HepG2 (cell line): ENCODE data around the gene AGXT. TPM values are rescaled to one million over a fixed set of nuclear protein-coding genes. Genes with fewer than 3 reads are reported as not detected.
A peak's percentile ranks its signal among the peaks of the same experiment; 100 is the strongest.

Experiments
- ATAC-seq: fragments of 200-7000 bp; cut with Tn5 transposase; 3 replicates; pipeline ENCODE4 v1.9.1; 2020; ENCODE audit warnings: mild to moderate bottlenecking, moderate library complexity
- BruUV-seq: library from RNA; stranded (reverse); fragments of 400-500 nt; replicated peaks from 2 replicates; lab custom pipeline; 2021; lab: Mats Ljungman, UMichigan
- CTCF ChIA-PET: fragments of 300-600 bp; formaldehyde crosslinking; extraction: SDS; loops from one replicate; lab custom pipeline; 2021; ENCODE audit warnings: low total read pairs, inconsistent platforms, low intra/inter-chr PET ratio; lab: Yijun Ruan, JAX
- POLR2A ChIA-PET: fragments of 350-600 bp; sonication (Branson Sonifier 250); formaldehyde crosslinking; loops from one replicate; lab custom pipeline; 2020; ENCODE audit warnings: antibody characterized with exemption, inconsistent platforms; lab: Yijun Ruan, JAX
- DNase-seq: peaks from one replicate; pipeline ENCODE4 v3.0.0-alpha.2; 2015; ENCODE audit warnings: low spot score
- FAIRE-seq: peaks from 3 replicates; lab custom pipeline; 2011; peaks lifted over from hg19 to GRCh38; lab: Jason Lieb, UNC
- H2AFZ ChIP-seq: one replicate; pipeline ENCODE4 v1.6.1; 2011; ENCODE audit warnings: low read length, inconsistent platforms
- H3K27ac ChIP-seq: fragments of 300-600 bp; 3 replicates; pipeline ENCODE4 v1.8.0; 2011; ENCODE audit warnings: mixed run types, mild to moderate bottlenecking, mixed read lengths, low read length, inconsistent platforms; ENCODE audit not compliant: insufficient read depth; ENCODE audit errors: extremely low read length
- H3K27me3 ChIP-seq, 2 experiments: fragments of 200-600 bp in 1 of 2; 2 replicates in 1 of 2; 3 replicates in 1 of 2; pipeline versions ENCODE4 v1.6.0 to v1.8.0; 2011; ENCODE audit warnings: low read length in 2 of 2, mild to moderate bottlenecking in 2 of 2, moderate library complexity in 2 of 2, inconsistent platforms in 1 of 2; ENCODE audit not compliant: insufficient read depth in 2 of 2, control insufficient read depth in 1 of 2
- H3K36me3 ChIP-seq, 2 experiments: fragments of 200-600 bp in 1 of 2; replicated peaks in 1 of 2; 2 replicates in 1 of 2; 3 replicates in 1 of 2; pipeline versions ENCODE4 v1.5.1 to v1.8.0; 2011; ENCODE audit warnings: low read length in 2 of 2, inconsistent platforms in 1 of 2; ENCODE audit not compliant: insufficient read depth in 2 of 2, control insufficient read depth in 1 of 2
- H3K4me1 ChIP-seq: 2 replicates; pipeline ENCODE4 v1.5.1; 2012; ENCODE audit warnings: low read length, inconsistent platforms; ENCODE audit not compliant: insufficient read depth
- H3K4me2 ChIP-seq: 2 replicates; pipeline ENCODE4 v1.6.0; 2011; ENCODE audit warnings: low read depth, low read length, inconsistent platforms
- H3K4me3 ChIP-seq, 3 experiments: fragments of 200-600 bp in 1 of 3; sonication (generic), shearing (Covaris generic) in 1 of 3; replicated peaks in 1 of 3; 2 replicates each; pipeline ENCODE4 v1.5.1; 2011 to 2016; ENCODE audit warnings: low read length in 3 of 3, inconsistent platforms in 2 of 3, low read depth in 2 of 3, mild to moderate bottlenecking in 2 of 3, control low read depth in 1 of 3, mixed read lengths in 1 of 3; ENCODE audit not compliant: insufficient read depth in 1 of 3
- H3K79me2 ChIP-seq: one replicate; pipeline ENCODE4 v1.6.1; 2011; ENCODE audit warnings: low read length, inconsistent platforms; ENCODE audit not compliant: insufficient read depth
- H3K9ac ChIP-seq: 2 replicates; pipeline ENCODE4 v1.6.0; 2011; ENCODE audit warnings: mild to moderate bottlenecking, low read depth, low read length, inconsistent platforms; ENCODE audit not compliant: insufficient read depth
- H3K9me3 ChIP-seq: 2 replicates; pipeline ENCODE4 v1.5.1; 2012; ENCODE audit warnings: mild to moderate bottlenecking, low read length
- H4K20me1 ChIP-seq: 2 replicates; pipeline ENCODE4 v1.6.0; 2011; ENCODE audit warnings: inconsistent platforms, mild to moderate bottlenecking, low read length, moderate library complexity; ENCODE audit not compliant: insufficient read depth
- DR1 ChIP-seq: sonication (generic); formaldehyde crosslinking; IDR thresholded peaks from 2 replicates; pipeline ENCODE4 v1.8.0; 2021; ENCODE audit warnings: mild to moderate bottlenecking, missing genetic modification reagents, inconsistent platforms
- FOXP1 ChIP-seq, 2 experiments: fragments of 450-650 bp in 1 of 2; IDR thresholded peaks; 2 replicates each; pipeline ENCODE4 v1.6.1; 2017 to 2018; ENCODE audit warnings: antibody characterized with exemption in 1 of 2
- HCFC1 ChIP-seq: fragments of 150-350 bp; IDR thresholded peaks from 2 replicates; pipeline ENCODE4 v1.6.1; 2014; ENCODE audit warnings: low read depth, low read length
- REPIN1 ChIP-seq: sonication (generic); formaldehyde crosslinking; IDR thresholded peaks from 2 replicates; pipeline ENCODE4 v1.8.0; 2022; ENCODE audit warnings: missing genetic modification reagents, low read depth, mild to moderate bottlenecking, borderline replicate concordance
- SALL2 ChIP-seq: sonication (generic); formaldehyde crosslinking; IDR thresholded peaks from 2 replicates; pipeline ENCODE4 v1.8.1; 2023; ENCODE audit warnings: mild to moderate bottlenecking, missing genetic modification reagents, inconsistent platforms
- ZMAT3 ChIP-seq: sonication (generic); formaldehyde crosslinking; conservative IDR thresholded peaks from 2 replicates; pipeline ENCODE4 v1.7.0; 2021; ENCODE audit warnings: missing genetic modification reagents
- ZNF225 ChIP-seq: sonication (generic); formaldehyde crosslinking; IDR thresholded peaks from 2 replicates; pipeline ENCODE4 v1.4.0; 2020; ENCODE audit warnings: mild to moderate bottlenecking, missing genetic modification reagents
- ZNF777 ChIP-seq: sonication (generic); formaldehyde crosslinking; IDR thresholded peaks from 2 replicates; pipeline ENCODE4 v1.4.0; 2020; ENCODE audit warnings: missing genetic modification reagents
- WGBS: methylation state at CpG from one replicate; pipeline ENCODE4 v1.1.6; 2017; ENCODE audit warnings: low lambda C conversion rate; 5-methylcytosine and 5-hydroxymethylcytosine counted together
- in situ Hi-C: cut with HindIII; loops from 2 replicates; pipeline ENCODE4 v1.10.0; 2017; ENCODE audit warnings: low pct_unique_long_range_greater_than_20kb; ENCODE audit not compliant: extremely low pct_ligation_motif_present
- intact Hi-C: fragments of 100-400 bp; cut with micrococcal nuclease; formaldehyde crosslinking; loops from one replicate; pipeline ENCODE4 v1.10.0; 2022; ENCODE audit not compliant: unreplicated experiment
- polyA plus RNA-seq, 8 experiments: library from polyadenylated mRNA; depleted of rRNA in 3 of 8; stranded (reverse) in 7 of 8; unstranded in 1 of 8; fragments of >200 nt; fragmentation: Illumina TruSeq in 4 of 8; extraction: Trizol in 4 of 8; gene quantifications; 2 replicates each; pipeline versions ENCODE4 v1.2.1 to v1.2.3, GENCODE V29; 2011 to 2016; ENCODE audit warnings: low read depth in 4 of 8, missing spikeins in 1 of 8, mixed read lengths in 1 of 8; ENCODE audit not compliant: insufficient read depth in 1 of 8
- total RNA-seq, 5 experiments: library from RNA; depleted of rRNA; stranded (reverse); fragments of >200 nt; fragmentation: Illumina TruSeq; extraction: Trizol; gene quantifications; 2 replicates each; pipeline ENCODE4 v1.2.3, GENCODE V29; 2016; ENCODE audit warnings: low read depth in 1 of 5
- TF ChIP-seq, protein P1 (sequence below): sonication (generic); formaldehyde crosslinking; IDR thresholded peaks from 2 replicates; pipeline ENCODE4 v1.5.1; 2020; ENCODE audit warnings: mild to moderate bottlenecking, missing genetic modification reagents, moderate library complexity
- TF ChIP-seq, protein P2 (sequence below): sonication (generic); formaldehyde crosslinking; IDR thresholded peaks from 2 replicates; pipeline ENCODE4 v1.5.0; 2020; ENCODE audit warnings: missing genetic modification reagents, mild to moderate bottlenecking, borderline replicate concordance
- TF ChIP-seq, protein P3 (sequence below): sonication (generic); formaldehyde crosslinking; conservative IDR thresholded peaks from 2 replicates; pipeline ENCODE4 v1.8.0; 2022; ENCODE audit warnings: mild to moderate bottlenecking, moderate library complexity, missing genetic modification reagents

The AGXT gene
- total and polyA plus RNA-seq, 2 of the 13 experiments (the other 11 are each of a cell fraction or from before 2014, with no cell fraction given), result 41.9 to 96.1 TPM

DNA sequence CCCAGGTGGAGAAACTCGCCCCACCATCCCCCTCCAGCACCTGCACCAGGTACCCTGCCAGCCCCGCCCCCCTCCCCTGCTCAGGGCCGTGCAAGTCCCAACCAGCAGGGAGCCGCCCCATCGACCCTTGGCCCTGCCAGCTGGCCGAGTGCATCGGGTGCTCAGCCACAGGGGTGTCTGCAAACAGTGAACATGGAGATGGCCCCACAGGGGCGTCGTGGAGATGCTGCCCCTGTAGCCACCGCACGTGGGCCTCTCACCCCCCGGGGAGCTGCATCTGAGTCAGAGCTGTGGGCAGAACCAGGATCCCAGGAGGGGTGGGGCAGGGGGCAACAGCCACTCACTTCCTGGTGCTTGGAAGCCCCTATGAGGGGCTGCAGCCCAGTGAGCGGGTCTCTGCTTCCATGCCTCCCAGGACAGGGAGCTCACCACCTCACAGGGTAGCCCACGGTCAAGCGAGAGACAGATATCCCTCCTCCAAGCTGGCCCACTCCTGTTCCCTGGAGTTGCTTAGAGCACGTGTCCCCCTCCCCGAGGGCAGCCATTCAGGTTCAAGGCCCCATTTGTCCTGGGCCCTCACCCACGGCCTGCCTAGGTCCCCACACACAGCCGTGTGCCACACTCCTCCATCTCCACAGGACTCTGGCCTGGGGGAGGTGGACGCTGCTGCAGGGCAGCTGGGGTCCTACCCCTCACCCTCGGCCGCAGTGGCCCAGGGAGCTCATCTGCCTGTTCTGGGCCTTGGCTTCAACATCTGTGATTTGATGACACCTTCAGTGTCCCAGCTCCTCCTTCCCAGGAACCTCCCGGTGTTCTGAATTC, 28.5 kb downstream of the AGXT start (continued):
- TF ChIP-seq, protein P1, sequence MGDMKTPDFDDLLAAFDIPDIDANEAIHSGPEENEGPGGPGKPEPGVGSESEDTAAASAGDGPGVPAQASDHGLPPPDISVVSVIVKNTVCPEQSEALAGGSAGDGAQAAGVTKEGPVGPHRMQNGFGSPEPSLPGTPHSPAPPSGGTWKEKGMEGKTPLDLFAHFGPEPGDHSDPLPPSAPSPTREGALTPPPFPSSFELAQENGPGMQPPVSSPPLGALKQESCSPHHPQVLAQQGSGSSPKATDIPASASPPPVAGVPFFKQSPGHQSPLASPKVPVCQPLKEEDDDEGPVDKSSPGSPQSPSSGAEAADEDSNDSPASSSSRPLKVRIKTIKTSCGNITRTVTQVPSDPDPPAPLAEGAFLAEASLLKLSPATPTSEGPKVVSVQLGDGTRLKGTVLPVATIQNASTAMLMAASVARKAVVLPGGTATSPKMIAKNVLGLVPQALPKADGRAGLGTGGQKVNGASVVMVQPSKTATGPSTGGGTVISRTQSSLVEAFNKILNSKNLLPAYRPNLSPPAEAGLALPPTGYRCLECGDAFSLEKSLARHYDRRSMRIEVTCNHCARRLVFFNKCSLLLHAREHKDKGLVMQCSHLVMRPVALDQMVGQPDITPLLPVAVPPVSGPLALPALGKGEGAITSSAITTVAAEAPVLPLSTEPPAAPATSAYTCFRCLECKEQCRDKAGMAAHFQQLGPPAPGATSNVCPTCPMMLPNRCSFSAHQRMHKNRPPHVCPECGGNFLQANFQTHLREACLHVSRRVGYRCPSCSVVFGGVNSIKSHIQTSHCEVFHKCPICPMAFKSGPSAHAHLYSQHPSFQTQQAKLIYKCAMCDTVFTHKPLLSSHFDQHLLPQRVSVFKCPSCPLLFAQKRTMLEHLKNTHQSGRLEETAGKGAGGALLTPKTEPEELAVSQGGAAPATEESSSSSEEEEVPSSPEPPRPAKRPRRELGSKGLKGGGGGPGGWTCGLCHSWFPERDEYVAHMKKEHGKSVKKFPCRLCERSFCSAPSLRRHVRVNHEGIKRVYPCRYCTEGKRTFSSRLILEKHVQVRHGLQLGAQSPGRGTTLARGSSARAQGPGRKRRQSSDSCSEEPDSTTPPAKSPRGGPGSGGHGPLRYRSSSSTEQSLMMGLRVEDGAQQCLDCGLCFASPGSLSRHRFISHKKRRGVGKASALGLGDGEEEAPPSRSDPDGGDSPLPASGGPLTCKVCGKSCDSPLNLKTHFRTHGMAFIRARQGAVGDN (CRISPR knock-in tag), result peak; percentile 97
- TF ChIP-seq ZNF777 (CRISPR knock-in tag) (no peak), HCFC1 (no peak)

DNA sequence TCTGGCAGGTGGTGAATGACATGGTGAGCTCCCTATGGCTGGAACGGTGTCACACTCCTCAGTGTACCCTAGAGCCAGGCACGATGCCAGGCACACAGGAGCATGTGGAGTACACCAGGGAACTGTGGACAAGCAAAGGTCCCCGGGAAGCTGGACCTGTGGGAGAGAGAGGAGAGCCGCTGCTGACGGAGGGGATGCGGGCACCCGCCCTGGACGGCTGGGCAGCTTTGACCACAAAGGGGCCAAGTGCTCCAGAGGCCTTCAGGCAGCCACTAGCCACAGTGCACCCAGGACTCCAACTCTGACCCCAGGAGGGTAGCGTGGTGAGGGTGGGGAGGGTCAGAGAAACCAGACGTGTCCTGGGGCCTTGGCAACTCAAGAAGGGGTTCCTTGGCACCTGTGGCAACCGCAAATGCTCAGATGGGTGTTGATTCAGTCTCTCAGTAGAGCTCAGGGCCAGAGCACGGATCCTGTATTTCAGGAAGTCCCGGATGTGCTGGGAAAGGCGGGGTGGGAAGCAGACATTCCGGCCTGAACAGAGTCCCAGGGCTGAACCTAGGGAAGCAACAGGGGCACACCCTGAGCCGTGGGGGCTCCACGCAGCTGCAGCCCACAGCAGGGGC, 29.6 kb downstream of the AGXT start:
- ChIA-PET CTCF (interaction anchor here (0.7 kb wide), 1 partner anchor 41 kb away, joined by 3 read pairs; no protein-coding TSS in a partner anchor), POLR2A (interaction anchor here (2.4 to 4.2 kb wide), 3 partner anchors 22 to 41 kb away, joined by 17 to 37 read pairs (median 25); no protein-coding TSS in a partner anchor)
- peak; percentile 8 for ATAC-seq
- Histone ChIP-seq H3K36me3 (no peaks in the 10 kb centered on the region), H3K4me2 (no peak overlapping the region), H3K4me1 (peaks cover 73% of the 10 kb centered on the region), H3K27me3 (peaks cover 0 to 20% of the 10 kb centered on the region in 2 experiments; a peak in 3 of 5 replicates), H4K20me1 (no peaks in the 10 kb centered on the region), H3K9me3 (no peaks in the 10 kb centered on the region), H3K79me2 (no peaks in the 10 kb centered on the region), H3K27ac (no peak overlapping the region), H3K9ac (no peak overlapping the region), H2AFZ (peak overlapping the region; percentile 17), H3K4me3 (no peak overlapping the region)
- 66% methylated on average over 13 of the region's 17 CpGs for whole genome bisulfite sequencing
- in situ Hi-C loops, result no loop called here
- FAIRE-seq, result no peak
- no TSS peak for BruUV-seq
- no peak for DNase-seq
- intact Hi-C loops, result loop anchor here (1.0 kb wide), 1 partner anchor 47 kb away; no protein-coding TSS in a partner anchor
- TF ChIP-seq ZMAT3 (CRISPR knock-in tag) (0 out of 2 replicates have a peak, but pooled peaks have one; percentile 36), DR1 (CRISPR knock-in tag) (no peak), ZNF225 (CRISPR knock-in tag) (0 out of 2 replicates have a peak, but pooled peaks have one; percentile 22), FOXP1 (IDR thresholded peaks at IDR 0.05) (no peak), FOXP1 (CRISPR knock-in tag; IDR thresholded peaks at IDR 0.05) (no peak), REPIN1 (CRISPR knock-in tag) (no peak), SALL2 (CRISPR knock-in tag) (no peak)
- TF ChIP-seq, protein P2, sequence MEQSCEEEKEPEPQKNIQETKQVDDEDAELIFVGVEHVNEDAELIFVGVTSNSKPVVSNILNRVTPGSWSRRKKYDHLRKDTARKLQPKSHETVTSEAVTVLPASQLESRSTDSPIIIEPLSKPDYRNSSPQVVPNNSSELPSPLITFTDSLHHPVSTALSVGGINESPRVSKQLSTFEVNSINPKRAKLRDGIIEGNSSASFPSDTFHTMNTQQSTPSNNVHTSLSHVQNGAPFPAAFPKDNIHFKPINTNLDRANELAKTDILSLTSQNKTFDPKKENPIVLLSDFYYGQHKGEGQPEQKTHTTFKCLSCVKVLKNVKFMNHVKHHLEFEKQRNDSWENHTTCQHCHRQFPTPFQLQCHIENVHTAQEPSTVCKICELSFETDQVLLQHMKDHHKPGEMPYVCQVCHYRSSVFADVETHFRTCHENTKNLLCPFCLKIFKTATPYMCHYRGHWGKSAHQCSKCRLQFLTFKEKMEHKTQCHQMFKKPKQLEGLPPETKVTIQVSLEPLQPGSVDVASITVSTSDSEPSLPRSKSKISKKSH, result 0 out of 2 replicates have a peak, but pooled peaks have one; percentile 13
- TF ChIP-seq, protein P3, sequence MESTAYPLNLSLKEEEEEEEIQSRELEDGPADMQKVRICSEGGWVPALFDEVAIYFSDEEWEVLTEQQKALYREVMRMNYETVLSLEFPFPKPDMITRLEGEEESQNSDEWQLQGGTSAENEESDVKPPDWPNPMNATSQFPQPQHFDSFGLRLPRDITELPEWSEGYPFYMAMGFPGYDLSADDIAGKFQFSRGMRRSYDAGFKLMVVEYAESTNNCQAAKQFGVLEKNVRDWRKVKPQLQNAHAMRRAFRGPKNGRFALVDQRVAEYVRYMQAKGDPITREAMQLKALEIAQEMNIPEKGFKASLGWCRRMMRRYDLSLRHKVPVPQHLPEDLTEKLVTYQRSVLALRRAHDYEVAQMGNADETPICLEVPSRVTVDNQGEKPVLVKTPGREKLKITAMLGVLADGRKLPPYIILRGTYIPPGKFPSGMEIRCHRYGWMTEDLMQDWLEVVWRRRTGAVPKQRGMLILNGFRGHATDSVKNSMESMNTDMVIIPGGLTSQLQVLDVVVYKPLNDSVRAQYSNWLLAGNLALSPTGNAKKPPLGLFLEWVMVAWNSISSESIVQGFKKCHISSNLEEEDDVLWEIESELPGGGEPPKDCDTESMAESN (CRISPR knock-in tag), result 0 out of 2 replicates have a peak, but pooled peaks have one; percentile 23
